Camera-type eye (tissue), 1 donor: ENCODE results near the gene LIPA. TPM values are rescaled to one million over a fixed set of nuclear protein-coding genes. Genes with fewer than 3 reads are reported as not detected.

Experiments
- total RNA-seq: library from RNA; depleted of rRNA; stranded (reverse); fragments of >200 nt; gene quantifications from one replicate; pipeline ENCODE4 v1.2.3, GENCODE V29; 2014

The LIPA gene
- total RNA-seq = 34.4 TPM

DNA sequence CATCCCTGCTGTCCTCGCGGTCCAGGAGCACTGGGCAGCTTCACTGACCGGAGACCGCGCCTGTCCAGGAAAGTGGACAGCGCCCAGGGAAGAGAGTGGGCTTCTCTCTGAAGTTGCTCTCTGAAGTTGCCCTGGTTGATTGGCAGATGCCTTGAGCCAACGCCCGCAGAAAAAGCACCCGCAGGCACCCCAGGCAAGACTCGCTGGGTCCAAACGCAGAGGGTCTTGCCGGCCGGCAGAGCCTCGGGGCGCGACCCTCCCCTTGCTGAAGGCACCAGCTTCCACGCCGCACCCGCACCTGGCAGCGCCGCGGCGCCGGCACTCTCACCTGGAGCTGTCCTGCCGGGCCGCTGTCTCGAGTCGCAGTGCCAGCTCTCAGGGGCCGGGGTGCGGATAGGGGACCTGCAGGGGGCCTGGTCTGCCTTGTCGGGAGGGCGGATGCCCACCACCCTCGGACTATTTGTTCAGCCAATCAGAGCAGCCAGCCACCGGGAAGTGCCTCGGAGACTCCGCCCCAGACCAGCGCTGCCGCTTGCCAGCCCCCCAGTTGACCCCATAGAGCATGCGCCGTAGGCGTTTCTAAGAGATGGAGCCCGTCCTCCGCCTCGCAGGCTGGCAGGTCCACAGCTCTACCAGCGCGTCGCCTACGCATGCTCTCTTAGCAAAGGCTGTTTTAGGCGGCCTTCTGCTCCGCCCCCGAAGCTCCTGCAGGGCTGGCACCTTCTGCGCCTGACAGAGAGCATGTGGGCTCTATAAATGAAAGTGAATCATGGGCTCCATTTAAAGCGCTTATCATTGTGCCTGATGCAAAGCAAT, at the start of gene LIPA:
Gene LIPA, minus strand, starts transcription at position 367 of the 816 bp plus-strand sequence. CDS start 4,127 bp downstream, outside the sequence.

DNA sequence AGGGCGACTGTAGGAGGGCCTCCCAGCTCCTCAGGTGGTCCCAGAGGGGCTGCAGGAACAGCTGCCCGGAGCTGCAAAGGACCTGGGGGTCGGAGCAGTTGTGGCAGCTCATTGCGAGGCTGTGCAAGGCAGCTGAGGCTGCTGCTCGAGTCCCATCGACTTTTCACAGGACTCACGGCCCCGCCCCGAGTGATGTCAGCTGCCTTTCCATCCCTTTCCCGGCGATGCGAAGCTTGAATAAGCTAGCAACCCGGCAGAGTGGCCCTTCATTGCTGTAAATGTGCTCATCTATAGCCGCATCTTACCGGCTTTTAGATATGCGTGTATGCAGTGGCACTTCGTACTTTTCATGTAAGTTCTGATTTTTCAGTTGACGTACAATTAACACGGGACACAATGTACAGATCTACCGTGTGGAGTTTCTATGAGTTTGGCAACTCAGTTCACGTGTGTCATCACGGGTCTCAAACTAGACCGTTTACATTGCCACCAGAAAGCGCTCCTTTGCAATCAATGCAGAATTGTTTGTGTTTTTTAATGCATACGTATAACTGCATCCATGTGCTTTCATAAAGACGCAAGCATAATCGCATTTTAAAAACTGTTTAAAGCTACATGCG, 44.3 kb downstream of the LIPA start, which contains the start of gene CH25H:
Gene CH25H, minus strand, starts transcription at position 137 of the 620 bp plus-strand sequence. Its CDS starts 25 bp downstream, at position 112.

Other genes starting within 250 kb of the LIPA start
- 0.99 TPM for gene CH25H, start 44.5 kb downstream of the LIPA start, total RNA-seq
- 8.1 TPM for gene IFIT2, start 50.3 kb upstream of the LIPA start, total RNA-seq
- 11.8 TPM for gene IFIT3, start 76.2 kb upstream of the LIPA start, total RNA-seq
- gene IFIT1B, start 126.3 kb upstream of the LIPA start, total RNA-seq = 1.0 TPM
- 17.8 TPM for gene IFIT1, start 140.8 kb upstream of the LIPA start, total RNA-seq
- gene IFIT5, start 162.8 kb upstream of the LIPA start, total RNA-seq = 22.2 TPM